Amygdala (tissue), 56 donors: Measurements from ENCODE around the gene SEC11A.
A peak's percentile ranks its signal among the peaks of the same experiment; 100 is the strongest.
"Not testable (repeated sequence)": the region's sequence is repeated elsewhere in the genome, so short reads cannot be mapped to it uniquely, and the experiment has no call there.

Experiments used
- DNase-seq, 56 donors: peaks; one replicate each; lab custom pipeline; 2025; lab: John Stamatoyannopoulos, UW

Gene SEC11A

DNA sequence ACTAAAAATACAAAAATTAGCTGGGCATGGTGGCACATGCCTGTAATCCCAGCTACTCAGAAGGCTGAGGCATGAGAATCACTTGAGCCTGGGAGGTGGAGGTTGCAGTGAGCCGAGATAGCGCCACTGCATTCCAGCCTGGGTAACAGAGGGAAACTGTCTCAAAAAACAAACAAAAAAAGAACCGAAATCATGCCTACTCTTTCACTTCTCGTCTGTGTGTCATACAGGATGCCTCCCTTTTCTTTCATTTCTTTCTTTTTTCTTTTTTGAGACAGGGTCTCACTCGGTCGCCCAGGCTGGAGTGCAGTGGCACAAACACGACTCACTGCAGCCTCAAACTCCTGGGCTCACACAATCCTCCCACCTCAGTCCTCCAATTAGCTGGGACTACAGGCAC lies 29.5 kb downstream of the SEC11A start:
- DNase-seq = not testable (repeated sequence)

DNA sequence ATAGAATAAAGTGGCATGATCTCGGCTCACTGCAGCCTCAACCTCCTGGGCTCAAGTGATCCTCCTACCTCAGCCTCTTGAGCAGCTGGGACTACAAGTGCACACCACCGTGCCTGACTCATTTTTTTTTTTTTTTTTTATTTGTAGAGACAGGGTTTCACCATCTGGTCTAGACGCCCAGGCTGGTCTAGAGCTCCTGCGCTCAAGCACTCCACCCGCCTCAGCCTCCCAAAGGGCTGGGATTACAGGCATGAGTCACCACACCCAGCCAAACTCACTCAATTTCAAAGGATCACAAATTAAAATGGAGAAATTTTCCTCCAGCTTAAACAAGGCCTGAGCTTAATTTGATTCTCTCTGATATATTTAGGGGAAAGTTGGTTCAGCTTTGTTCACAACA lies 30.6 kb downstream of the SEC11A start:
- DNase-seq = peak in 9 of 56 donors; percentile 1 to 29 (median 4)

DNA sequence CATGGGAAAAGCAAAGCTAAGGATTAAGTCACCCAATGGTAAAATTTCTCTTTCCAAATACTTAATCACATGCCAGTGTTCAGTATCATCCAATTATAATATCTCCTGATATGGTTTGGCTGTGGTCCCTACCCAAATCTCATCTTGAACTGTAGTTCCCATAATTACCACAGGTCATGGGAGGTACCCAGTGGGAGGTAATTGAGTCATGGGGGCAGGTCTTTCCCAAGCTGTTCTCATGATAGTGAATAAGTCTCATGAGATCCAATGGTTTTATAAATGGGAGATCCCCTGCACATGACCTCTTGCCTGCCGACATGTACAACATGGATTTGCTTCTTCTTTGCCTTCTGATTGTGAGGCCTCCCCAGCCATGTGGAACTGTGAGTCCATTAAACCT lies 31.8 kb downstream of the SEC11A start:
- DNase-seq = no peak

DNA sequence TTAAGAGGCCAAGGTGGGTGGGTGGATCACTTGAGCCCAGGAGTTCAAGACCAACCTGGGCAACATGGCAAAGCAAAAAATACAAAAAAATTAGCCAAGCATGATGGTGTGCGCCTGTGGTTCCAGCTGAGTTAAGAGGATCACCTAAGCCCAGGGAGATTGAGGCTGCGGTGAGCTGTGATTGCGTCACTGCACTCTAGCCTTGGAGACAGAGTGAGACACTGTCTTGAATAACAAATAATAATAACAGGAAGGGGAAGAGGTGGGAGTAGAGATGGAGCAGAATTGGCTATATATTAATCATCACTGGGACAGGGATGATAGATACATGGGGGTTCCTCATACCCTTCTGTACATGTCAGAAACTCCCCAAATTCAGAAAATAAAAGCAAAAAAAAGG lies 34.1 kb downstream of the SEC11A start:
- no peak for DNase-seq

DNA sequence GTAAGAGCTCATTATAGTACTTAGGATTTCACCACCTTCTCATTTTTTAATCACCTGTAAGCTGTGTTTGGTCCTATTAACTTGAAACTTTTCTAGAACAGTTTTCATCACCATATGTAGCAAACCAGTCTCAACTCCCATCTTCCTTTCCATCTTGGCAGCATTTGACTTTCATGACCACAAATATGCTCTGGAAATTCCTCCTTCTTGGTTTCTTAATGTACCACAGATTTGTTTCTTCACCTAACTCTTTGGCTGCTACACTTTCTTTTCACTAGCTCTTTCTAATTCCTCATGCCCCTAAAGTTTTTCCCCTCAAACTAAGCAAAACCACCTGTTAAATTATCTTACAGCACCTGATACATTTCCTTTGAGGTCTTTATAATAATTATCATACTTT lies 44.7 kb downstream of the SEC11A start:
- DNase-seq = no peak

DNA sequence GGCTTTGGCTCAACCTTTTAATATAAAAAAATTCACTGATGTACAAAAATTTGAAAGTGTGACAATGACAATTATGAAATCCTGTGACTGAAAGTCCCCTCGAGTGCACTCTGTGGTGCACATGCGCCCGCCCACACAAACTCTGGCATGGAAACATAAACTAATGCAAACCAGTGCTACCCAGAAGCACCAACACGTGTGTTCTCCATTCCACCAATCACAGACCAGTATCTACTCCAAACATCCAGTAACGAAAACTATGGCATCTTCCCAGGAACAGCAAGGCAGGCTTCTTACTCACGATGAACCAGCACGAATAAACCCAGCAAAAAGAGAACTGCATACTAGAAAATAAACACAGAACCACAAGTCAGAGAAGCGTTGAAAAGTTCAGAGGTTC lies 46.2 kb downstream of the SEC11A start:
- DNase-seq = no peak

DNA sequence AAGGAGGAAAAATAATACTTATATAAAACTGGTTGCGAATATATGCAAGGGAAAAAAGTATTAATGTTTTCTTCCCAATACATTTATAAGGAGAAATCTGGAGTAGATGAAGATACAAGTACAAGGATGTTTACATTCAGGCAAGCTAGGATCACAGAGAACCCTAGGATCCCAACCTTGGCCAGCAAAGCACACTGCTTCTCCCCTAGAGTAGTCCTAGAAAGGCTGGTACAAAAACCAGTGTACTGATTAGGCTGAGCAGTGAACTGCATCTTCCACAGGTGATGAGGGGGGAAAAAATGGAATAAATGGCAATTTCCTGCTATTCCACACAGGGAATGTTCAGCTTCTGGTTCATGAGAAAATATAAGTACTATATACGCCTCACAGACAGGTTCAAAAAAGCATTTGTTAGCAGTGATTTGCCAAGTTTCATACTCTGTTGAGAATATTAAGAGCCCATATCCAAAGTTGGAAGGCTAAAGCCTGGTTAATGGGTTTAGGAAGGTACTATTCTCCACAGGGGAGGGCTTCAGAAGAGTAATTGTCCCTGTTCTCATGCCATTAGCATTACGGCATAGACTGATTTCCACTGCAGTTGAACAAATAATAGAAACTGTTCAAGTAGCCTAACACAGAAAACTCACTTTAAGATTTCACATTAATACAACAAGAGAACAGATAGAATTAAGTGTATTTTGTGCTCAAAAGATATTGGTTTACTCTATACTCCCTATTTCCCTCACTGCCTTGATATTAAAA lies 47.5 kb downstream of the SEC11A start:
- DNase-seq = no peak

DNA sequence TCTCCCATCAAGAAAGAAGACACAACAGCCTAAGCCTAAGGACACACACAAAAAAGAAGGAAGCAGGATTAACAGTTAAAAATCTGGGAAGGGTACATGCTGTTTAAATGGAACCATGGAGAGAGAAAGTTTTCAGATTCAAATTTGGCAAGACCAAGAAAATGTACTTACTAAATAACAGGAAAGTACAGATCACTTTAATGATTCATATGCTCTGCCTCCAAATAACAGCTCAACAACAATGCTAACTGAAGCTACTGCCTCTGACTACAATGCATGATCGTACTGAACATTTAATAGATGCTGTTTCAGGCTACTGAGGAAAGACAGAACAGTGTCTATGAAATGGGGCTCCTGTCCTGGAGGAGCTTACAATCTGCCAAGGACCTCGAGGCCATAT lies 49.6 kb downstream of the SEC11A start:
- no peak for DNase-seq

DNA sequence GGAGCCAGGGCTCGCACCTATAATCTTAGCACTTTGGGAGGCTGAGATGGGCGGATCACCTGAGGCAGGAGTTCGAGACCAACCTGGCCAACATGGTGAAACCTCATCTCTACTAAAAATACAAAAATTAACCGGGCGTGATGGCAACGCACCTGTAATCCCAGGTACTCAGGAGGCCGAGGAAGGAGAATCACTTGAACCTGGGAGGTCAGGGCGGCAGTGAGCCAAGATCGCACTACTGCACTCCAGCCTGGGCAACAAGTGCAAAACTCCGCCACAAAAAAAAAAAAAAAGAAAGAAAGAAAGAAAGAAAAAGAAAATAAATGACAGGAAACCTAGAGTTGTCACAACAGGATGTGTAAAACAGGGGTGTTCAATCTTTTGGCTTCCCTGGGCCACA lies 54.9 kb downstream of the SEC11A start:
- no peak for DNase-seq

DNA sequence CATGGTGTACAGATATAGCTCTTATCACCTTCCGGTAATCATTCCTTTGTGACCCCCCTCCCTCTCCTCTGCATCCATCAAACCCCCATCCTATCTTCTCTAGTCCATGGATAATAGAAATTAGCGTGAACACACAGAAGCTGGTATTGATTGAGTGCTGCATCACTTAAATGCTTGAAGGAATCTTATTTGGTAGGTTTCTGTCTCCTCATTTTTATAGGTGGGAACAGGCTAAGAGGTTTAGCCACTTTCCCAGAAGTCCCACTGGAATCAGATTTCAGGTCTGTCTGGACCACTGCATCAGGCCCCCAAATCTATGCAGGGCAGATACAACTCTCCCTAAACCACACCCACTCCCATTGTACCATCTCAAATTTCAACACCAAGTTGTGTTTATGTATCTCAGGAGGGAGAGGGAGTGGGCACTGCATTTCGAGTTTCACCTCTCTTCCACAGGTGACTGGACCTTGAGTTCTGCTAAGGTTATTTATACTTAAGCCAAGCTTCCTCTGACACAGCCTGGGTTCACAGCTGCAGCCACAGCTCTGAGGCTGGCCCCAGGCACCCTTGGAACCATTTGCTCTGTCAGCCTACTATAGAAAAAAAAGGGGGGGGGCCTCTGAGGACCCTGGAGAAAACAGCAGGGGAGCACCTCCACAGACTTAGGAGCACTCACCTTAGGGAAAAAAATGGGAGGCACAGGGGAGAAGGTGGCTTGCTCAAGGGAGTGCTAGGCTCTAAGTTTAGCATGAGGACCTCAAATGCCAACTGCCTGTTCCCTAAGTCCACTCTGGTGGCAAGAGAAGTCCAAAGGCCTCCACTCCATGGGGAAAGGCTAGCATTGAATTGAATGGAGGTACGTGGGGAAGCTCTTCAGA lies 55.8 kb downstream of the SEC11A start:
- no peak for DNase-seq

DNA sequence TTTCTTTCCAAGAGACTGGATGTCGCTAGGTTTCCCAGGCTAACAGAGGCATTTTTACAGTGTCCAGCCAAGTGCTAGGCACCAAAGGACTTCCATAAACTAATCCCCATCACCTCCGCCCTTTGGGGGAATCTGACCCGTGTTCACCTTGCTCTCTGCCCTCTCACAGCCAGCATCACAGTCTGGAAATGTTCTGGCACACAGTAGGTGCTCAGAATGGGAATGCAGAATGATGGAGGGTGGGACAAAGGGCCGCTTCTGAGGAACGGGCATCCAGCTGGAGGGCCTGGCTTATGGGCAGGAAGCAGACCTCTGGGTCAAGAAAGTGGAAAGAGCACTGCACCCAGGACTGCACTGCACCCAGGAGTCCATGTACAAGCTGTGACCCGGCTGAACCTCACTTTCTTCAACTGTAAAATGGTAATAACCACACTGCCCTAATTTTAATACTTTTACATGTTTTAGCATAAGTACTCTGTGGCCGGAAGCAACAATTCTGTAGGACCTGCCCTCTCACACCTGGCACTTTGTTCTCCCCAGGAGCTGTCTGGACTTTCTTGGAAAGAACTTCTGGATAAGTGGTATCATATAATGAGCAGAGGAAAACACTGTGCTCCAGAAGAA lies 57.0 kb downstream of the SEC11A start:
- DNase-seq = no peak

DNA sequence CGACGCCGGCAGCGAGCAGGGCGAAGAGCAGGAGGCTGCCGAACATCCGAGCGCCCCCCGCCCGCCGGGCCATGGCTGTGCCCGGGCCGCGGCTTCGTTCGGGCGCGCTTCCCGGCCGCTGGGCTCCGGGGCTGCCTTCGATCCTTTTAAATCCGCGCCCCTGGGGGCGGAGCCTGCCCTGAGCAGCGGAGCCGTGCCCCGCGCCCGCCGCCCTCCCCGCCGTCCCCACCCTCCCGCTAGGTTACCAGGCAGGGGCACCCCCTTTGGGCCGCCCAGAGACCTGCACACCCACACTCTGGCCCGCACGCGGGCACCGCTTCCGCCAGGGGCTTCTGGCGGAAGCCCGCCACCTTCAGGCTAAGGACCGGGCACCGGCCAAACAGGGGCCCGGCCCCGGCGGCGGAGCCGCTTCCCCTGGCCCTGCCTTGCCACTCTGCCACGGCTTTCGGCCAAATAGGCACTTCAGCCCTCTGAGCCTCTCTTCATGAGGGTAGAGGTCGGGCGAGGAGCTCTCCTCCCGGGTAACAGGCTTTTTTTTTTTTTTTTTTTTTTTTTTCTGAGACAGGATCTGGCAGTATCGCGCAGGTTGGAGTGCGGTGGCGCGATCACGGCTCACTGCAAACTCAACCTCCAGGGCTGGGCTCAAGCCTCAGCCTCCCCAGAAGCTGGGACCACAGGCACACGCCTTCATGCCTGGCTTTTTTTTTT lies 57.7 kb downstream of the SEC11A start, which contains the start of gene NMB:
NMB (minus strand) TSS at position 120 of the 708 bp plus-strand sequence; CDS start at position 73, 47 bp downstream.
- DNase-seq = peak in 44 of 56 donors; percentile 4 to 83 (median 53)

DNA sequence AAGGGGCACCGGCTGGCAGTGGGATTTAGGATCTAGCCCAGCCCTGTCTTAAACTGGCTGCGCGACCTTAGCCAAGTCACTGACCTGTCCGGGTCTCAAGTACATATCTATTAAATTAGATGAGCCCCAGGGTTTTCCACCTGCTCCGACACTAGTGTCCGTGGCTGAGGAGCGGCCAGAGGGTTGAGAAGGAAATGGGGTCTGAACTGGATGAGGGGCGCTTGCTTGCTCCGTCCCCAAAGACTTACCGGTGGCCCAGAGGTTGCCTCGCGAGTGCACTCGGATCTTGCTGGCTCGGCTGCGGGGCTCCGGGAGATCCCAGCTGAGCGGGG lies 58.2 kb downstream of the SEC11A start:
- DNase-seq = no peak

DNA sequence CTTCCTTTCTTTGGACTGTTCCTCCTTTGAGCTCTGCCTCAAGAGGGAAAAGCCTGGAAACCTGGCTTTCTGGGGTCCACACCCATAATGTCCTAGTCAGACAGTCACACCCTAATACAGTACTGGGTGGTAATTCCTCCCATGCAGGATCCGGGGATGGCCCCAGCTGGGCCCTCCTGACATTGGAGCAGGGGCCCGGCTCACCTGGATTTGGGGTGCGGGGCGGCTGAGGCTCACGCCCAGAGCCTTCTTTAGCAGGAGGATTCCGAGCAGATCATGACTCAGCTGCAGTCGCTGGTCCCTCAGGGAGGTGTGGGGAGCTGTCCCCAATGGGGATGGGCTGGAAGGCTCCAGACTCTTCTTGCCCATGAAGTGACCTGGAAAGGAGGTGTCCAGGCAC lies 59.0 kb downstream of the SEC11A start:
- no peak for DNase-seq

DNA sequence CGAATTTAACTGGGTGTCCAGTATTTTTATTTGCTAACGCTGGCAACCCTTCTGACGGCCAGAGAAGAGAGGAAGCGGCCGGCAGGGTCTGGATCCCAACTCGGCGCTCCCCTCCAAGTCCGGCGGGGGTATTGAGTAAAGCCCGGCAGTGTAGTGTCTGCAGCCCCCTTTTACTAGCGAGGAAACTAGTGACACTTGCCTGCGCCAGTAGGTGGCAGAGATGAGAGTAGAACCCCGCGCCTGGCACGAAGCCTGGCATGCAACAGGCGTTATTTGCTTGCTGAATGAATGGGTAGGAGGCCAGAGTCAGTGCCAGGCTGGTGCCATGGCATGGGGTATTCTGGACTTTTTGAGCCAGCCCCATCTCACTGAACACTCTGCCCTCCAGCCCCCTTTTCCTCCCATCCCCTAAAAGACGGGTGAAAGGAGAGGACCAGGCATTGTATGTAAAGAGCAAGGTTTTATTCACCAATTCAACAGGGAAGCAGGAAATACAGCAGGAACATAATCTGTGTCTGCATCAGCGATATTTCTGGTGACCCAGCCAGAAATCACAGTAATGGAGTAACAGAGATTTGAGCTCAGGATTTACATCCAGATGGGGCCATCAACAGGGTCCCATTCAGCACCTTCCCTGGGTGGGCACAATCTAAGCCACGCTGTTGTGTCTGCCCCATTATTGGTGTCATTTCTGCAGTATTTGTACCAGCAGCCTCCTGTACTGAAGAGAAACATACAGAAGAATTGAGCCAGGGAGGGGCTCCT lies 61.1 kb downstream of the SEC11A start:
- peak; percentile 1 to 89 (median 73) for DNase-seq

DNA sequence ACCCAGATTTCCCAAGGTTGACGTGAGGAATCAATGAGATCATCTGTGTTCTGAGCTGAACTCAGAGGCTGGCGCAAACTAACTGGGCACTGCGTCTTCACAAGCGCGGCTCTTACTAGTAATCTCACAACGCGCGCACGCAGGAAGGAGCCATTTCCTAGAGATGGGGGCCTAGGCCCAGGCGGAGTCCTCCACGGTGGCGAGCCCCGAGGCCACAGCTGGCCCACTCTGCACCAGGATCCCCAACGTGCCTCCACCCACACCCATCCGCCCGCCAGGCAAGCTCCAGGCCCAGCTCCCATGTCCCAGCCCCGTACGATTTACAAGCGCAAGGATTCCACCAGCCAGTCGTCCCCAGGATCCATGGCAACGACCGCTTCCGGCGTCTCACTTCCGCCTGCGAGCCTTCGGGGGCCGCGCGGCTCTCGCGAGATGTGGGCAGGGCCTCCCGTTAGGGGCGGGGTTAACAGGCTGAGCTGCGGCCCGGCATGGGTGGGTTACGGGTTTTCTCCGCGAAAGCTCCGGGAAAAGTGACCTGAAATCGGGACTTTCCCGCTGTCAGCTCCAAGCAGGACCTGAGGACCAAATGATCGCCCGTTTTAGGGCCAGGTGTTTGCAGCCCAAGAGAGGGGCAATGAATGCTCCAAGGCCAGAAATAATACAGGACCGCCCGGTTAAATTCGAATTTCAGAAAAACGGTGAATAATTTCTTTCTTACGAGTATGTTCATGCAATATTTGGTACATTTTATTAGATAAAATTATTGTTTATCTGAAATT lies 61.8 kb downstream of the SEC11A start, which contains the start of gene WDR73:
WDR73 (minus strand) TSS at position 374 of the 779 bp plus-strand sequence; CDS start at position 365, 9 bp downstream.
- peak; percentile 71 to 99 (median 97) for DNase-seq

DNA sequence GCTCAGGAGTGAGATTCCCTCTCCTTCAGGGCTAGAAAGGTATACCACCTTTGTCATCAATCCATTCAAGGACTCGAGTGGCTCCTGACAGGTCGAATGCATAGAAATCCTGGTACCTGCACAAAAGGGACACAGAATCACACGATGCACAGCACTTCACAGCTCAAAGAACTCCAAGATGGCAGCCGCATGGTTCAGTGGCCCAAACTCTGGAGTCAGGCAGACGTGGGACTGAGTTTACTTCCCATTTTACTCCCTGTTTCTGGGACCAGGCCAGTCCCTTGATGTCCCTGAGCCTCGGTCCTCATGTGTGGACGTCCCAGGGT lies 62.4 kb downstream of the SEC11A start:
- DNase-seq = peak in 3 of 56 donors; percentile 54 to 58 (median 57)

DNA sequence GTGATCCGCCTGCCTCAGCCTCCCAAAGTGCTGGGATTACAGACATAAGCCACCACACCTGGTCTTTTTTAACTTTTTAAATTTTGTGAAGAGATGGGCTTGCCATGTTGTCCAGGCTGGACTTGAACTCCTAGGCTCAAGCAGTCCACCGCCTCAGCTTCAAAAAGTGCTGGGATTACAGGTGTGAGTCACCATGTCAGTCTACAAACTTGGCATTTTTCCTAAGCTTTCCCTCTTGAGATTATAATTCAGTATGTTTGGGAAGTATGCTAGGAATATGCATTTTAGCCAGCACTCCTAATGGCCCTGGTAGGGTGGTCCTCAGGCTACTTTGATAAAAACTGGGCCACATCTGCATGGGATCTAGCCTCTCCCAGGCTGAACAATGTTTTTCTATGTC lies 66.2 kb downstream of the SEC11A start:
- DNase-seq = no peak

DNA sequence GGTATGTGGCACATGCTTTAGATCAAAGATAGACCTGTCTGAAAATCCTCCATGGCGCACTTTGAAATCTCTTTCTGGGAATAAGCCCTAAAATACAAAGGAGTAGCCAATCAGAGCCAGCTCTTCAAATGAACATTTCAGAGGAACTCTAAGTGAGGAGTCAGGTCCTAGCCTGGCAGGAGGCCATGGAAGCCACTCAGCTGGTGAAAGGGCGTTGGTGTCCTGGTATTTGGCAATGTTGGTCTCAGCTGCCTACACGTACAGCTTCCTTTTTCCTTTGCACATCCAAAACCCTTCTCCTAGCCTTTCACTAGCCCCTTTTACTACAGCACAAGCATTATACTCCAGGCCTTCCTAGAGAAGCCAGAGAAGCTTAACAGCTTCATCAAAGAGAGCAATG lies 67.4 kb downstream of the SEC11A start:
- no peak for DNase-seq
